ENCODE measurements around the gene GALNT2.

Gene GALNT2

DNA sequence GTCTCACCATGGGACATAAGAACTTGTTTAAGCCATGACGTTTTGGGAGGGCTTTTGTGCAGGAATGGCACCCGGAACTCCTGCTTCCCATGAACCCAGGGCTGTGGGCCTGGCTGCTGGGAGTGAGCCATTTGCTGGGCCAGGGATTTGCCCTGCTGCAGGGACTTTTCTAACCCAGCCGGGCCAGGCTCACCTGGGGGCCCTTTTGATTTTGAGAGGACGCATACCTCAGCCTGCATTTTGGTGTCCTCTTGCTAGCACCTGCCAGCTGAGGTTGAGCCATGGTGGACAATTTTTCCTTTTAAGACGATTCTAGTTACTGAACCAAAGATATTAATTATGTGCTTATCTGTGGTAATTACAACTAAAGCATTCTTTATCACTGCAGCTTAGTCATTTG, 28.9 kb downstream of the GALNT2 start:
- H3K4me2 ChIP-seq (ENCODE audit: low read length): no peak overlapping the region
- H3K36me3 ChIP-seq (ENCODE audit: control insufficient read depth, insufficient read depth, low read length): no peaks in the 10 kb centered on the region
- no peaks in the 10 kb centered on the region for H3K27me3 ChIP-seq (ENCODE audit: insufficient read depth, low read length, poor library complexity)
- WGBS (ENCODE audit: extremely low coverage, insufficient coverage, low lambda C conversion rate): no CpG with 5 or more reads among the region's 5 CpGs
- no peak overlapping the region for H4K5ac ChIP-seq (ENCODE audit: low read length)
- H3K4me1 ChIP-seq (ENCODE audit: control insufficient read depth, low read depth, low read length): no peaks in the 10 kb centered on the region
- no peak overlapping the region for H2BK15ac ChIP-seq (replicated peaks; ENCODE audit: low read depth)
- H3K18ac ChIP-seq (ENCODE audit: low read length): no peak overlapping the region
- peaks cover 2% of the 10 kb centered on the region for H3K79me2 ChIP-seq (ENCODE audit: control insufficient read depth, insufficient read depth, low read length)
- no peak overlapping the region for H3K9ac ChIP-seq (ENCODE audit: low read length)
- no peak overlapping the region for H2BK120ac ChIP-seq (ENCODE audit: low read depth, low read length)
- peaks cover 11% of the 10 kb centered on the region for H3K79me1 ChIP-seq (ENCODE audit: low read length)
- no peak overlapping the region for H3K23ac ChIP-seq (ENCODE audit: low read length)
- no peak overlapping the region for H3K27ac ChIP-seq (ENCODE audit: low read depth, low read length)
- H3K56ac ChIP-seq (ENCODE audit: low read length): no peak overlapping the region
- H2AK5ac ChIP-seq (ENCODE audit: low read length): no peak overlapping the region
- no peak for DNase-seq
- no peak overlapping the region for H3K4ac ChIP-seq (ENCODE audit: low read depth, low read length)
- H2BK5ac ChIP-seq (ENCODE audit: low read length): no peak overlapping the region
- H3K4me3 ChIP-seq (ENCODE audit: low read length): no peak overlapping the region
- no peak overlapping the region for H4K8ac ChIP-seq (ENCODE audit: low read depth, low read length)

DNA sequence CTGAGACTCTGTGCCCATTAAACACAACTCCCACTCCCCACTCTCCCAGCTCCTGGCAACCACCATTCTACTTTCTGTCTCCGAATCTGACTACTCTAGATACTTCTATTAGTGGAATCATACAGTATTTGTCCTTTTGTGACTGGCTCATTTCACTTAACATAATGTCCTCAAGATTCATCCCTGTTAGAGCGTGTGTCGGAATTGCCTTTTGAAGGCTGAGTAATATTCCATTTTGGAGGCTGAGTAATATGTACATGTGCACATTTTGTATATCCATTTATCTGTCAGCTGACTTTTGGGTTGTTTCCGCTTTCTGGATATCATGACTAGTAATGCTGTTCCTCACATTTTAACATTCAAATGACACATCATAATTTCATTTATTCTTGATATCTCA, 30.3 kb downstream of the GALNT2 start:
- Histone ChIP-seq H3K79me2 (ENCODE audit: control insufficient read depth, insufficient read depth, low read length) (peaks cover 2% of the 10 kb centered on the region), H3K23ac (ENCODE audit: low read length) (no peak overlapping the region), H4K5ac (ENCODE audit: low read length) (no peak overlapping the region), H3K36me3 (ENCODE audit: control insufficient read depth, insufficient read depth, low read length) (no peaks in the 10 kb centered on the region), H3K79me1 (ENCODE audit: low read length) (peaks cover 11% of the 10 kb centered on the region), H2BK120ac (ENCODE audit: low read depth, low read length) (no peak overlapping the region), H3K27ac (ENCODE audit: low read depth, low read length) (no peak overlapping the region), H3K9ac (ENCODE audit: low read length) (no peak overlapping the region), H3K4me3 (ENCODE audit: low read length) (no peak overlapping the region), H3K56ac (ENCODE audit: low read length) (no peak overlapping the region), H2BK5ac (ENCODE audit: low read length) (no peak overlapping the region), H3K4me1 (ENCODE audit: control insufficient read depth, low read depth, low read length) (no peaks in the 10 kb centered on the region), H3K27me3 (ENCODE audit: insufficient read depth, low read length, poor library complexity) (no peaks in the 10 kb centered on the region), H4K8ac (ENCODE audit: low read depth, low read length) (no peak overlapping the region), H3K18ac (ENCODE audit: low read length) (no peak overlapping the region), H2AK5ac (ENCODE audit: low read length) (no peak overlapping the region), H3K4ac (ENCODE audit: low read depth, low read length) (no peak overlapping the region), H3K4me2 (ENCODE audit: low read length) (no peak overlapping the region), H2BK15ac (replicated peaks; ENCODE audit: low read depth) (no peak overlapping the region)
- WGBS (ENCODE audit: extremely low coverage, insufficient coverage, low lambda C conversion rate): no CpG with 5 or more reads among the region's 4 CpGs
- DNase-seq: no peak

DNA sequence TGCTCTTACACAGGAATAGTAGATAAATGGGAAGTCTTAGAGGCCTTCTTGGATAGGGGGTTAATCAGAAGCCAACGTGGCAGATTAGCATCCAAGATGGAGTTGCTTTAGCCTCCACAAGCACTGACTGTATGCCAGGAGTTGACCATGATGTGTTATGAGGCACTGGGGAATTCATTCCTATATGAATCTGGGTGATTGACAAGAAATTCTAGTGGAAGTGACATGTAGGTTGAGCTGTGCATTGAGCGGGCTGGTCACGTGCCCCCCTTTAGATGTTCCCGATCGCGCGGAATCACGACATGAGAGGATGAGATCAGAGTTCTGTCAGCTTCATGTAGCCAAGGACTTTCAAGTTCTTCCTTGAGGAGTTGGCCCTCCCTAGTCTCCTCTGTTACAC, 31.7 kb downstream of the GALNT2 start:
- Histone ChIP-seq H3K79me1 (ENCODE audit: low read length) (peaks cover 9% of the 10 kb centered on the region), H3K4me2 (ENCODE audit: low read length) (no peak overlapping the region), H3K18ac (ENCODE audit: low read length) (no peak overlapping the region), H4K5ac (ENCODE audit: low read length) (no peak overlapping the region), H3K56ac (ENCODE audit: low read length) (no peak overlapping the region), H4K8ac (ENCODE audit: low read depth, low read length) (no peak overlapping the region), H3K4me1 (ENCODE audit: control insufficient read depth, low read depth, low read length) (no peaks in the 10 kb centered on the region), H3K27me3 (ENCODE audit: insufficient read depth, low read length, poor library complexity) (no peaks in the 10 kb centered on the region), H3K79me2 (ENCODE audit: control insufficient read depth, insufficient read depth, low read length) (peaks cover 2% of the 10 kb centered on the region), H3K4ac (ENCODE audit: low read depth, low read length) (no peak overlapping the region), H3K23ac (ENCODE audit: low read length) (no peak overlapping the region), H3K36me3 (ENCODE audit: control insufficient read depth, insufficient read depth, low read length) (no peaks in the 10 kb centered on the region), H2AK5ac (ENCODE audit: low read length) (no peak overlapping the region), H2BK5ac (ENCODE audit: low read length) (no peak overlapping the region), H2BK120ac (ENCODE audit: low read depth, low read length) (no peak overlapping the region), H2BK15ac (replicated peaks; ENCODE audit: low read depth) (no peak overlapping the region), H3K27ac (ENCODE audit: low read depth, low read length) (no peak overlapping the region), H3K9ac (ENCODE audit: low read length) (no peak overlapping the region), H3K4me3 (ENCODE audit: low read length) (no peak overlapping the region)
- DNase-seq: no peak
- no CpG with 5 or more reads among the region's 8 CpGs for WGBS (ENCODE audit: extremely low coverage, insufficient coverage, low lambda C conversion rate)

DNA sequence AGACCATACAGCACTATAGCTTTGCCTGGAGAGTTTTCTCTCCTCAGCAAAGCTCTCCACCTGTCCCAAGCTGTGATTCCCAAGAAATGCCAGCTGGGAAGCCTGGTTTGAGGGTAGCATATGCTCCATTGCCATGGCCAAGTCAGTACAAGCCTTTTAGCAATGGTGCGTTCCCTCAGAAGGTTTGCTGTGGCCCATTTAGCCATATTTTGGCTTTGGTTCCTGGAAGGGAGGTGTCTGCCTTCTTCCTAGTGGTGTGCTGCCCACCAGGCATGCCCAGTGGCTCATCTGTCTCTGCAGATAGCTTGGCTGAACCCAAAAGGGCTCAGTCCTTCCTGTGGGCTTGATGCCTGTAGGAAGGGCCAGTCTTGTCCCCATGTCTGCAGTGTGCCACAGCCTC, 32.4 kb downstream of the GALNT2 start:
- Histone ChIP-seq H3K79me1 (ENCODE audit: low read length) (peaks cover 9% of the 10 kb centered on the region), H4K8ac (ENCODE audit: low read depth, low read length) (no peak overlapping the region), H3K9ac (ENCODE audit: low read length) (no peak overlapping the region), H3K56ac (ENCODE audit: low read length) (no peak overlapping the region), H2BK120ac (ENCODE audit: low read depth, low read length) (no peak overlapping the region), H3K27ac (ENCODE audit: low read depth, low read length) (no peak overlapping the region), H3K23ac (ENCODE audit: low read length) (no peak overlapping the region), H2BK5ac (ENCODE audit: low read length) (no peak overlapping the region), H3K4me1 (ENCODE audit: control insufficient read depth, low read depth, low read length) (no peaks in the 10 kb centered on the region), H3K18ac (ENCODE audit: low read length) (no peak overlapping the region), H4K5ac (ENCODE audit: low read length) (no peak overlapping the region), H3K4ac (ENCODE audit: low read depth, low read length) (no peak overlapping the region), H3K27me3 (ENCODE audit: insufficient read depth, low read length, poor library complexity) (no peaks in the 10 kb centered on the region), H3K4me2 (ENCODE audit: low read length) (no peak overlapping the region), H3K4me3 (ENCODE audit: low read length) (no peak overlapping the region), H2AK5ac (ENCODE audit: low read length) (no peak overlapping the region), H3K36me3 (ENCODE audit: control insufficient read depth, insufficient read depth, low read length) (no peaks in the 10 kb centered on the region), H3K79me2 (ENCODE audit: control insufficient read depth, insufficient read depth, low read length) (peaks cover 2% of the 10 kb centered on the region), H2BK15ac (replicated peaks; ENCODE audit: low read depth) (no peak overlapping the region)
- DNase-seq: no peak
- WGBS (ENCODE audit: extremely low coverage, insufficient coverage, low lambda C conversion rate): no CpG with 5 or more reads among the region's 1 CpG

DNA sequence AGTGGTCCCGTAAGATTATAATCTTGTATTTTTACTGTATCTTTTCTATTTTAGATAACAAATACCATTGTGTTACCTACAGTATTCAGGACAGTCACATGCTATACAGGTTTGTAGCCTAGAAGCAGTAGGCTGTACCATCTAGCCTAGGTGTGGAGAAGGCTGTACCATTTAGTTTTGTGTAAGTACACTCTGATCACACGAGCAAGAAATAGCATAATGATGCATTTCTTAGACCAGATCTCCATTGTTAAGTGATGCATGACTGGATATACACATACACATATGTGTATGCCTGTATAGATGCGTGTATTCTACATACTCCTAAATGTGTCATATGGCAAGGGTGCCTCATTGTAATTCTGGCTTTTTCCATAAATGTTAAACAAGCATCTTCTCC, 33.9 kb downstream of the GALNT2 start:
- H4K8ac ChIP-seq (ENCODE audit: low read depth, low read length): no peak overlapping the region
- no peak overlapping the region for H2AK5ac ChIP-seq (ENCODE audit: low read length)
- WGBS (ENCODE audit: extremely low coverage, insufficient coverage, low lambda C conversion rate): no CpG with 5 or more reads among the region's 3 CpGs
- no peak overlapping the region for H2BK120ac ChIP-seq (ENCODE audit: low read depth, low read length)
- H3K4me3 ChIP-seq (ENCODE audit: low read length): no peak overlapping the region
- H3K79me1 ChIP-seq (ENCODE audit: low read length): peaks cover 6% of the 10 kb centered on the region
- H3K27ac ChIP-seq (ENCODE audit: low read depth, low read length): no peak overlapping the region
- H3K9ac ChIP-seq (ENCODE audit: low read length): no peak overlapping the region
- H3K36me3 ChIP-seq (ENCODE audit: control insufficient read depth, insufficient read depth, low read length): no peaks in the 10 kb centered on the region
- no peak overlapping the region for H2BK15ac ChIP-seq (replicated peaks; ENCODE audit: low read depth)
- H3K4me2 ChIP-seq (ENCODE audit: low read length): no peak overlapping the region
- no peak overlapping the region for H2BK5ac ChIP-seq (ENCODE audit: low read length)
- no peak for DNase-seq
- no peak overlapping the region for H4K5ac ChIP-seq (ENCODE audit: low read length)
- no peak overlapping the region for H3K23ac ChIP-seq (ENCODE audit: low read length)
- no peaks in the 10 kb centered on the region for H3K27me3 ChIP-seq (ENCODE audit: insufficient read depth, low read length, poor library complexity)
- peaks cover 1% of the 10 kb centered on the region for H3K4me1 ChIP-seq (ENCODE audit: control insufficient read depth, low read depth, low read length)
- H3K4ac ChIP-seq (ENCODE audit: low read depth, low read length): no peak overlapping the region
- H3K79me2 ChIP-seq (ENCODE audit: control insufficient read depth, insufficient read depth, low read length): peaks cover 3% of the 10 kb centered on the region
- H3K56ac ChIP-seq (ENCODE audit: low read length): no peak overlapping the region
- H3K18ac ChIP-seq (ENCODE audit: low read length): no peak overlapping the region

DNA sequence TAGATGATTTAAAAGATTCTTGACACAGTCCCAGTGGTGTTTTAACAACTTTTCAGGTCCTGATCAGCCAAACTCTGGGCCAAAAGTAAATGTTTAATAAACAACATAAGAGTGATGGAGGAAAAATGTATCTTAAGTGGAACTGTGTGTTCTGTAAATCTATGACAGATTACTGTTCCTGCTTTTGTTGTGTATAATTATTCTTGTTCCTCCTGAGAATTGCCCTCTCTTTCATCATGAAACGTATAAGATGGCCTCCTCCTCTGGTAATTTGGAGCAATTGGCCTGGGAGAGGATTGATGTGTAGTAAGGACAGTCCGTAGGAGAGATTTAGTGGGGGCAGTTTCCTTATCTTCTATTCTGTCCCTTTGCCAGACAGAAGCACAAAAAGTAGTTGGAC, 34.5 kb downstream of the GALNT2 start:
- Histone ChIP-seq H3K27me3 (ENCODE audit: insufficient read depth, low read length, poor library complexity) (no peaks in the 10 kb centered on the region), H3K4ac (ENCODE audit: low read depth, low read length) (no peak overlapping the region), H3K27ac (ENCODE audit: low read depth, low read length) (no peak overlapping the region), H3K79me2 (ENCODE audit: control insufficient read depth, insufficient read depth, low read length) (peaks cover 5% of the 10 kb centered on the region), H2BK15ac (replicated peaks; ENCODE audit: low read depth) (no peak overlapping the region), H2AK5ac (ENCODE audit: low read length) (no peak overlapping the region), H3K79me1 (ENCODE audit: low read length) (peaks cover 7% of the 10 kb centered on the region), H2BK120ac (ENCODE audit: low read depth, low read length) (no peak overlapping the region), H4K5ac (ENCODE audit: low read length) (no peak overlapping the region), H3K4me3 (ENCODE audit: low read length) (no peak overlapping the region), H3K56ac (ENCODE audit: low read length) (no peak overlapping the region), H3K36me3 (ENCODE audit: control insufficient read depth, insufficient read depth, low read length) (no peaks in the 10 kb centered on the region), H3K23ac (ENCODE audit: low read length) (no peak overlapping the region), H3K4me2 (ENCODE audit: low read length) (no peak overlapping the region), H4K8ac (ENCODE audit: low read depth, low read length) (no peak overlapping the region), H3K18ac (ENCODE audit: low read length) (no peak overlapping the region), H3K4me1 (ENCODE audit: control insufficient read depth, low read depth, low read length) (peaks cover 1% of the 10 kb centered on the region), H2BK5ac (ENCODE audit: low read length) (no peak overlapping the region), H3K9ac (ENCODE audit: low read length) (no peak overlapping the region)
- DNase-seq: no peak
- no CpG with 5 or more reads among the region's 2 CpGs for WGBS (ENCODE audit: extremely low coverage, insufficient coverage, low lambda C conversion rate)

Data from mesendoderm (in vitro differentiated cells).